ENCODE data around the gene SVOPL.

- TF ChIP-seq POLR2A (IDR thresholded peaks at IDR 0.05) = no peak
- TF ChIP-seq POLR2AphosphoS5 (IDR thresholded peaks at IDR 0.05) = no peak
- TF ChIP-seq, protein P1, sequence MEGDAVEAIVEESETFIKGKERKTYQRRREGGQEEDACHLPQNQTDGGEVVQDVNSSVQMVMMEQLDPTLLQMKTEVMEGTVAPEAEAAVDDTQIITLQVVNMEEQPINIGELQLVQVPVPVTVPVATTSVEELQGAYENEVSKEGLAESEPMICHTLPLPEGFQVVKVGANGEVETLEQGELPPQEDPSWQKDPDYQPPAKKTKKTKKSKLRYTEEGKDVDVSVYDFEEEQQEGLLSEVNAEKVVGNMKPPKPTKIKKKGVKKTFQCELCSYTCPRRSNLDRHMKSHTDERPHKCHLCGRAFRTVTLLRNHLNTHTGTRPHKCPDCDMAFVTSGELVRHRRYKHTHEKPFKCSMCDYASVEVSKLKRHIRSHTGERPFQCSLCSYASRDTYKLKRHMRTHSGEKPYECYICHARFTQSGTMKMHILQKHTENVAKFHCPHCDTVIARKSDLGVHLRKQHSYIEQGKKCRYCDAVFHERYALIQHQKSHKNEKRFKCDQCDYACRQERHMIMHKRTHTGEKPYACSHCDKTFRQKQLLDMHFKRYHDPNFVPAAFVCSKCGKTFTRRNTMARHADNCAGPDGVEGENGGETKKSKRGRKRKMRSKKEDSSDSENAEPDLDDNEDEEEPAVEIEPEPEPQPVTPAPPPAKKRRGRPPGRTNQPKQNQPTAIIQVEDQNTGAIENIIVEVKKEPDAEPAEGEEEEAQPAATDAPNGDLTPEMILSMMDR (IDR thresholded peaks at IDR 0.05) = no peak
These were observed 154.3 kb downstream of the SVOPL start for GRCh38 chr7:138546829-138547228.

Measured in upper lobe of left lung (tissue), 4 donors.